Muscle layer of duodenum (tissue), 2 donors: ENCODE measurements around the gene TLE2.
A peak's percentile ranks its signal among the peaks of the same experiment; 100 is the strongest.

Experiments
- H3K27ac ChIP-seq: one replicate; pipeline ENCODE4 v1.7.0; 2013; ENCODE audit warnings: mild to moderate bottlenecking, low read length
- H3K27me3 ChIP-seq: one replicate; pipeline ENCODE4 v1.7.0; 2013; ENCODE audit warnings: low read depth, mild to moderate bottlenecking, control low read depth, low read length
- H3K36me3 ChIP-seq, 2 donors: one replicate each; pipeline ENCODE4 v1.7.0; 2013; ENCODE audit warnings: low read length in 2 of 2, control low read depth in 1 of 2, mild to moderate bottlenecking in 1 of 2; ENCODE audit not compliant: insufficient read depth in 2 of 2, control insufficient read depth in 1 of 2
- H3K4me1 ChIP-seq, 2 donors: one replicate each; pipeline ENCODE4 v1.7.0; 2013; ENCODE audit warnings: low read length in 2 of 2, mild to moderate bottlenecking in 2 of 2, control low read depth in 1 of 2, moderate library complexity in 1 of 2; ENCODE audit not compliant: insufficient read depth in 2 of 2, control insufficient read depth in 1 of 2
- H3K4me3 ChIP-seq, 2 donors: one replicate each; pipeline ENCODE4 v1.7.0; 2013; ENCODE audit warnings: low read length in 2 of 2, low read depth in 1 of 2, mild to moderate bottlenecking in 1 of 2
- H3K9me3 ChIP-seq, 2 donors: one replicate each; pipeline ENCODE4 v1.7.0; 2013; ENCODE audit warnings: low read length in 2 of 2, control low read depth in 1 of 2, mild to moderate bottlenecking in 1 of 2; ENCODE audit not compliant: control insufficient read depth in 1 of 2
- donor health status: healthy.

The TLE2 gene

GRCh38 chr19:2962018-2962670 lies 66.9 kb downstream of the TLE2 start:
- Histone ChIP-seq H3K27me3 (no peaks in the 10 kb centered on the region), H3K27ac (no peak overlapping the region), H3K36me3 (no peaks in the 10 kb centered on the region), H3K4me3 (no peak overlapping the region), H3K4me1 (no peaks in the 10 kb centered on the region), H3K9me3 (no peaks in the 10 kb centered on the region)

DNA sequence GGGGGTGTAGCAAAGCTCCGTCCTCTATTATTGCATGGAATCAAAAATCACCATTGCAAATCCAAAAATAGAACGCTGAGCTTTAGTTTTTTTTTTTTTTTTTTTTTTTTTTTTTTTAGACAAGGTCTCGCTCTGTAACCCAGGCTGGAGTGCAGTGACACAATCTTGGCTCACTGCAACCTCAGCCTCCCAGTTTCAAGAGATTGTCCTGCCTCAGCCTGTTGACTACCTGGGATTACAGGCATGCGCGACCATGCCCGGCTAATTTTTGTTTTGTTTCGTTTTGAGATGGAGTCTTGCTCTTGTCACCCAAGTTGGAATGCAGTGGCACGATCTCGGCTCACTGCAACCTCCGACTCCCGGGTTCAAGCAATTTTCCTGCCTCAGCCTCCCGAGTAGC lies 69.0 kb downstream of the TLE2 start:
- Histone ChIP-seq H3K27me3 (no peaks in the 10 kb centered on the region), H3K36me3 (no peaks in the 10 kb centered on the region), H3K4me3 (no peak overlapping the region), H3K27ac (no peak overlapping the region), H3K9me3 (no peaks in the 10 kb centered on the region), H3K4me1 (no peaks in the 10 kb centered on the region)

DNA sequence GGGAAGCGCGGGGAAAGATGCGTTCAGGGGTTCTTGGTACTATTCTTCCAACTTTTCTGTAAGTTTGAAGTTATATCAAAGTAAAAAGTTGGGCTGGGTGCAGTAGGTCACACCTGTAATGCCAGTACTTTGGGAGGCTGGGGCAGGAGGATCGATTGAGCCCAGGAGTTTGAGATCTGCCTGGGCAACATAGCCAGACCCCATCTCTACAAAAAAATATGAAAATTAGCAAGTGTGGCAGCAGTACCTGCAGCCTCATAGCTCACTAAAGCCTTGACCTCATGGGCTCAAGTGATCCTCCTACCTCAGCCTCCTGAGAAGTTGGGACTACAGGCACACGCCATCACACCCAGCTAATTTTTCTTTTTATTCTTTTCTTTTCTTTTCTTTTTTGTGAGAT lies 71.9 kb downstream of the TLE2 start:
- Histone ChIP-seq H3K27me3 (no peaks in the 10 kb centered on the region), H3K36me3 (no peaks in the 10 kb centered on the region), H3K4me3 (no peak overlapping the region), H3K4me1 (no peaks in the 10 kb centered on the region), H3K9me3 (no peaks in the 10 kb centered on the region), H3K27ac (no peak overlapping the region)

GRCh38 chr19:2952953-2953481 lies 76.1 kb downstream of the TLE2 start:
- Histone ChIP-seq H3K27ac (no peak overlapping the region), H3K36me3 (no peaks in the 10 kb centered on the region), H3K27me3 (no peaks in the 10 kb centered on the region), H3K4me3 (peak overlapping the region in 1 of 2 donors; percentile 0), H3K4me1 (peaks cover 0 to 11% of the 10 kb centered on the region in 2 donors), H3K9me3 (no peaks in the 10 kb centered on the region)

DNA sequence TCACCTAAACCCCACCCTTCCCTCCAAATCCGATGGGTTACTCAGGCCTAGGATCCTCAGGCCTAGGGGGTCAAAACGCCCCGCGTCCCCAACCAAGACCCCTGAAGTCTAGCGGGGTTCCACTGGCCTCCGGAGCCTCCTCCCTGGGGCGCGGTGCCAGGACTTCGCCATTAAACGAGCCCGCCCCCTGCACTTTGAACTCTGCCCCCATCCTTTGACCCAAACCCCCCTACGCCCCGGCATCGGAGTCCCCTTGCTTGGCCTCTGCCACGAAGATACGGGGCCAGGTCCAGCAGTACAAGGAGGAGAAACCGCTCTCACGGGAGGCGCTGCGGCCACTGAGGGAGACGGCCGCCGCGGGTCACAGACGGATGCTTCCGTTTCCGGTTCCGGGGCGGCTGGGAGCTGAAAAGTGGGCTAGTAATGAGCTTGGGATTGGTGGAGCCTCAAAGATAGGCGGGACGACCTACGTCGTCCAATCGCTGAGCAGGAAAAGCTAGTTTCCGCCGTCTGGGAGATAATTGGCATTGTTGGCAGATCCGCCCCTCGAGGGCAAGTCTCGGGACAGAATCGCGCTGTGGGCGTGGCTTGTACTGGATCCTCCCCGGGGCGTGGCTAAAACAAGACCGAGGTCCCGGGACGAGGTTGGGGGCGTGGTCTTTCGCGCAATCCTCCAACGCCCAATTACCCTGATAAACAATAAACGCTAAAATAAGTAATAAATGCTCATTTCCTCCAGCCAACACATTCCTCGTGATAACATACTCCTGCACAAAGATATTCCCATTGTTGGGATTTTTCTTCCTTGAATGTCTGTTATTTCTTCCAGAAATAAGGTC lies 78.6 kb downstream of the TLE2 start:
- H3K4me3 ChIP-seq, result peak overlapping the region; percentile 85 to 99
- no peaks in the 10 kb centered on the region for H3K36me3 ChIP-seq
- H3K27ac ChIP-seq, result peak overlapping the region; percentile 98
- H3K27me3 ChIP-seq, result no peaks in the 10 kb centered on the region
- peaks cover 0 to 11% of the 10 kb centered on the region in 2 donors for H3K4me1 ChIP-seq
- no peaks in the 10 kb centered on the region for H3K9me3 ChIP-seq

DNA sequence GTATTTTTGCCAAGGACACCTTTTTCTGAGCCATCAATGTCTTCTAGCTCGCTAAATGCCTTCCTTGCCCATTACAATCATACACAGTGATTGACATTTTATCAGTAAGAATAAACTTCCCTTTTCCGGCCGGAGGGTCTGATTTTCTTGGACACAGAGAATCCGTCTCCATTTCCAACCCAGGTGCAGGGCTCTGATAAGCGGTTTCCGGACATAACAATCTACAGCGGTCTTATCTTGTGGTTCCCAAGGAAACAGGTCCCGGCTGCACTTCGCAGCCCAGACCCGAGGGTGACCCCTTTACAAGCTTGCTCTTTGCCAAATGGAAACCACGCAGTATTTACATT lies 79.2 kb downstream of the TLE2 start:
- H3K4me3 ChIP-seq, result peak overlapping the region; percentile 85 to 99
- H3K27me3 ChIP-seq, result no peaks in the 10 kb centered on the region
- H3K27ac ChIP-seq, result peak overlapping the region; percentile 98
- no peaks in the 10 kb centered on the region for H3K9me3 ChIP-seq
- H3K36me3 ChIP-seq, result no peaks in the 10 kb centered on the region
- H3K4me1 ChIP-seq, result peaks cover 0 to 11% of the 10 kb centered on the region in 2 donors
